HCT116 (cell line): ENCODE results near the gene CABP1. TPM values are rescaled to one million over a fixed set of nuclear protein-coding genes. Genes with fewer than 3 reads are reported as not detected.

ENCODE experiments used
- ATAC-seq: fragments of 200-7000 bp; cut with Tn5 transposase; 2 replicates; pipeline ENCODE4 v1.9.1; 2020; ENCODE audit warnings: mild to moderate bottlenecking, moderate library complexity
- BruUV-seq: library from RNA; stranded (reverse); fragments of 400-500 nt; replicated peaks from 2 replicates; lab custom pipeline; 2021; lab: Mats Ljungman, UMichigan
- CTCF ChIA-PET: fragments of 300-600 bp; sonication (Branson Sonifier 250); formaldehyde crosslinking; loops from one replicate; lab custom pipeline; 2021; ENCODE audit warnings: antibody characterized with exemption; lab: Charles Lee
- POLR2A ChIA-PET: fragments of 300-600, 350-600 bp; sonication (Branson Sonifier 250); formaldehyde crosslinking; loops from one replicate; lab custom pipeline; 2021; ENCODE audit warnings: antibody characterized with exemption; lab: Charles Lee
- RAD21 ChIA-PET, 2 experiments: fragments of 300-600 bp; sonication (Branson Sonifier 250); formaldehyde crosslinking; loops; one replicate each; lab custom pipeline; 2023; ENCODE audit warnings: low total read pairs in 2 of 2; ENCODE audit not compliant: uncharacterized antibody in 2 of 2, unreplicated experiment in 2 of 2, low non-redundant PET in 1 of 2; lab: Charles Lee
- DNase-seq: peaks from one replicate; pipeline ENCODE4 v3.0.0-alpha.2; 2010; ENCODE audit warnings: low read depth, low spot score
- H2AFZ ChIP-seq: fragments of 200-600 bp; shearing (Covaris generic), sonication (generic); 2 replicates; pipeline ENCODE4 v1.6.1; 2017; ENCODE audit warnings: low read depth, mixed run types, mixed read lengths, antibody characterized with exemption, low read length; ENCODE audit not compliant: poor library complexity, severe bottlenecking
- H3K27ac ChIP-seq: 2 replicates; pipeline ENCODE4 v1.5.1; 2012; ENCODE audit warnings: low read depth, low read length
- H3K27me3 ChIP-seq: fragments of 200-600 bp; sonication (generic); 2 replicates; pipeline ENCODE4 v1.6.1; 2016; ENCODE audit warnings: mixed run types, low read length, mixed read lengths; ENCODE audit not compliant: insufficient read depth
- H3K36me3 ChIP-seq, 2 experiments: fragments of 200-500 bp in 1 of 2; fragments of 200-600 bp in 1 of 2; sonication (Bioruptor generic) in 1 of 2; sonication (generic) in 1 of 2; 2 replicates each; pipeline versions ENCODE4 v1.5.1 to v1.6.1; 2014 to 2016; ENCODE audit warnings: low read length in 2 of 2, inconsistent platforms in 1 of 2, mixed read lengths in 1 of 2, mixed run types in 1 of 2; ENCODE audit not compliant: insufficient read depth in 2 of 2, control insufficient read depth in 1 of 2
- H3K4me1 ChIP-seq, 2 experiments: fragments of 200-600 bp in 1 of 2; sonication (generic) in 1 of 2; 2 replicates each; pipeline versions ENCODE4 v1.5.1 to v1.6.1; 2012 to 2017; ENCODE audit warnings: low read length in 2 of 2, inconsistent platforms in 1 of 2, mild to moderate bottlenecking in 1 of 2, mixed read lengths in 1 of 2, mixed run types in 1 of 2, moderate library complexity in 1 of 2; ENCODE audit not compliant: insufficient read depth in 2 of 2, control insufficient read depth in 1 of 2
- H3K4me2 ChIP-seq: fragments of 200-600 bp; sonication (generic); 2 replicates; pipeline ENCODE4 v1.6.1; 2017; ENCODE audit warnings: mixed run types, low read length, mixed read lengths
- H3K4me3 ChIP-seq, 2 experiments: fragments of 200-600 bp in 1 of 2; sonication (generic) in 1 of 2; replicated peaks in 1 of 2; 2 replicates each; pipeline ENCODE4 v1.5.1; 2011 to 2016; ENCODE audit warnings: low read length in 2 of 2, control low read depth in 1 of 2, low read depth in 1 of 2, mild to moderate bottlenecking in 1 of 2, mixed read lengths in 1 of 2, mixed run types in 1 of 2
- H3K79me2 ChIP-seq: fragments of 200-600 bp; sonication (generic); 2 replicates; pipeline ENCODE4 v1.6.1; 2017; ENCODE audit warnings: mild to moderate bottlenecking, mixed run types, low read length, moderate library complexity, mixed read lengths; ENCODE audit not compliant: insufficient read depth
- H3K9ac ChIP-seq: fragments of 200-600 bp; sonication (generic); 2 replicates; pipeline ENCODE4 v1.6.1; 2016; ENCODE audit warnings: low read length, mixed read lengths
- H3K9me2 ChIP-seq: fragments of 200-600 bp; sonication (generic), shearing (Covaris generic); 2 replicates; pipeline ENCODE4 v1.6.1; 2017; ENCODE audit warnings: mixed run types, mild to moderate bottlenecking, moderate library complexity; ENCODE audit not compliant: insufficient read depth
- H3K9me3 ChIP-seq, 2 experiments: fragments of 200-500 bp in 1 of 2; fragments of 200-600 bp in 1 of 2; sonication (Bioruptor generic) in 1 of 2; sonication (generic) in 1 of 2; 2 replicates each; pipeline ENCODE4 v1.6.1; 2014 to 2017; ENCODE audit warnings: low read length in 2 of 2, mixed read lengths in 2 of 2, inconsistent platforms in 1 of 2, low read depth in 1 of 2, mild to moderate bottlenecking in 1 of 2, mixed run types in 1 of 2, moderate library complexity in 1 of 2; ENCODE audit not compliant: control insufficient read depth in 1 of 2, insufficient read depth in 1 of 2
- H4K20me1 ChIP-seq: fragments of 200-600 bp; sonication (generic), shearing (Covaris generic); 2 replicates; pipeline ENCODE4 v1.6.1; 2017; ENCODE audit warnings: mixed run types, mild to moderate bottlenecking, moderate library complexity; ENCODE audit not compliant: insufficient read depth
- ATF3 ChIP-seq: IDR thresholded peaks from 2 replicates; pipeline ENCODE4 v1.6.1; 2012
- CEBPB ChIP-seq: IDR thresholded peaks from 2 replicates; pipeline ENCODE4 v1.6.1; 2012; ENCODE audit warnings: low read depth
- EGR1 ChIP-seq: IDR thresholded peaks from 2 replicates; pipeline ENCODE4 v1.6.1; 2012; ENCODE audit warnings: low read depth
- ELF1 ChIP-seq: IDR thresholded peaks from 2 replicates; pipeline ENCODE4 v1.6.1; 2012; ENCODE audit warnings: low read depth, borderline replicate concordance
- FOSL1 ChIP-seq: IDR thresholded peaks from 2 replicates; pipeline ENCODE4 v1.6.1; 2012; ENCODE audit warnings: low read depth
- POLR2A ChIP-seq: IDR thresholded peaks from 2 replicates; pipeline ENCODE4 v1.7.0; 2011; ENCODE audit warnings: borderline replicate concordance; ENCODE audit not compliant: insufficient read depth, insufficient read length; ENCODE audit errors: extremely low read depth
- SIN3A ChIP-seq: IDR thresholded peaks from 2 replicates; pipeline ENCODE4 v1.6.1; 2012; ENCODE audit warnings: low read depth
- TCF7L2 ChIP-seq: IDR thresholded peaks from 2 replicates; pipeline ENCODE4 v1.7.0; 2011; ENCODE audit warnings: borderline replicate concordance, inconsistent platforms; ENCODE audit not compliant: insufficient read depth, insufficient read length; ENCODE audit errors: extremely low read depth
- YY1 ChIP-seq: IDR thresholded peaks from 2 replicates; pipeline ENCODE4 v1.6.1; 2011; ENCODE audit warnings: low read length, low read depth, moderate library complexity, mild to moderate bottlenecking; ENCODE audit not compliant: insufficient replicate concordance; ENCODE audit errors: extremely low read depth
- intact Hi-C: fragments of 100-400 bp; cut with micrococcal nuclease; formaldehyde crosslinking; loops from 2 replicates; pipeline ENCODE4 v1.10.0; 2022
- total RNA-seq: library from RNA; stranded (reverse); gene quantifications from one replicate; pipeline ENCODE4 v1.2.1, GENCODE V29; 2021; ENCODE audit not compliant: unreplicated experiment
- TF ChIP-seq, protein P1 (sequence below): IDR thresholded peaks from 2 replicates; pipeline ENCODE4 v1.6.1; 2012; ENCODE audit warnings: low read depth

CABP1 gene
- total RNA-seq, 1 experiment from 2014 or later = 0.84 TPM

GRCh38 chr12:120642826-120643225, 2.4 kb downstream of the CABP1 start:
- Histone ChIP-seq H2AFZ (no peak overlapping the region), H3K9me2 (no peaks in the 10 kb centered on the region), H4K20me1 (no peaks in the 10 kb centered on the region), H3K4me1 (peaks cover 9 to 25% of the 10 kb centered on the region in 2 experiments; a peak in 3 of 4 replicates), H3K79me2 (no peaks in the 10 kb centered on the region), H3K9ac (no peak overlapping the region), H3K27ac (no peak overlapping the region), H3K9me3 (no peaks in the 10 kb centered on the region), H3K36me3 (no peaks in the 10 kb centered on the region), H3K4me2 (no peak overlapping the region), H3K4me3 (no peak overlapping the region), H3K27me3 (peaks cover 4% of the 10 kb centered on the region; the same call in 1 of the 2 replicates)
- ChIA-PET POLR2A (interaction anchor here (0.5 kb wide), 1 partner anchor 335 kb away, joined by 3 read pairs; no protein-coding TSS in a partner anchor), RAD21 (no interaction called here), CTCF (interaction anchor here (0.6 kb wide), 1 partner anchor 359 kb away, joined by 3 read pairs; no protein-coding TSS in a partner anchor)
- BruUV-seq = no TSS peak
- intact Hi-C loops = loop anchor here (10.0 kb wide), 2 partner anchors 208 to 362 kb away; partner anchors contain the start of gene COX6A1
- DNase-seq (no peak), ATAC-seq (no peak)
- no peak for TF ChIP-seq ATF3
- no peak for TF ChIP-seq POLR2A
- TF ChIP-seq TCF7L2 = no peak
- no peak for TF ChIP-seq ELF1
- TF ChIP-seq SIN3A = no peak
- TF ChIP-seq CEBPB = no peak
- no peak for TF ChIP-seq EGR1
- no peak for TF ChIP-seq FOSL1
- TF ChIP-seq, protein P1, sequence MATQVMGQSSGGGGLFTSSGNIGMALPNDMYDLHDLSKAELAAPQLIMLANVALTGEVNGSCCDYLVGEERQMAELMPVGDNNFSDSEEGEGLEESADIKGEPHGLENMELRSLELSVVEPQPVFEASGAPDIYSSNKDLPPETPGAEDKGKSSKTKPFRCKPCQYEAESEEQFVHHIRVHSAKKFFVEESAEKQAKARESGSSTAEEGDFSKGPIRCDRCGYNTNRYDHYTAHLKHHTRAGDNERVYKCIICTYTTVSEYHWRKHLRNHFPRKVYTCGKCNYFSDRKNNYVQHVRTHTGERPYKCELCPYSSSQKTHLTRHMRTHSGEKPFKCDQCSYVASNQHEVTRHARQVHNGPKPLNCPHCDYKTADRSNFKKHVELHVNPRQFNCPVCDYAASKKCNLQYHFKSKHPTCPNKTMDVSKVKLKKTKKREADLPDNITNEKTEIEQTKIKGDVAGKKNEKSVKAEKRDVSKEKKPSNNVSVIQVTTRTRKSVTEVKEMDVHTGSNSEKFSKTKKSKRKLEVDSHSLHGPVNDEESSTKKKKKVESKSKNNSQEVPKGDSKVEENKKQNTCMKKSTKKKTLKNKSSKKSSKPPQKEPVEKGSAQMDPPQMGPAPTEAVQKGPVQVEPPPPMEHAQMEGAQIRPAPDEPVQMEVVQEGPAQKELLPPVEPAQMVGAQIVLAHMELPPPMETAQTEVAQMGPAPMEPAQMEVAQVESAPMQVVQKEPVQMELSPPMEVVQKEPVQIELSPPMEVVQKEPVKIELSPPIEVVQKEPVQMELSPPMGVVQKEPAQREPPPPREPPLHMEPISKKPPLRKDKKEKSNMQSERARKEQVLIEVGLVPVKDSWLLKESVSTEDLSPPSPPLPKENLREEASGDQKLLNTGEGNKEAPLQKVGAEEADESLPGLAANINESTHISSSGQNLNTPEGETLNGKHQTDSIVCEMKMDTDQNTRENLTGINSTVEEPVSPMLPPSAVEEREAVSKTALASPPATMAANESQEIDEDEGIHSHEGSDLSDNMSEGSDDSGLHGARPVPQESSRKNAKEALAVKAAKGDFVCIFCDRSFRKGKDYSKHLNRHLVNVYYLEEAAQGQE = no peak
- no peak for TF ChIP-seq YY1
